OCI-LY1 (cell line): ENCODE data around the gene USP40.

Source experiments
- H2AFZ ChIP-seq: fragments of 200-600 bp; sonication (generic), shearing (Covaris generic); 2 replicates; pipeline ENCODE4 v1.6.0; 2014; ENCODE audit warnings: antibody characterized with exemption, mild to moderate bottlenecking, low read length
- H3F3A ChIP-seq: fragments of 200-600 bp; sonication (generic), shearing (Covaris generic); 2 replicates; pipeline ENCODE4 v1.6.0; 2014; ENCODE audit warnings: mild to moderate bottlenecking, antibody characterized with exemption, low read length, moderate library complexity; ENCODE audit not compliant: insufficient read depth
- H3K27ac ChIP-seq: fragments of 200-600 bp; sonication (generic); 2 replicates; pipeline ENCODE4 v1.5.1; 2014; ENCODE audit warnings: low read length, mixed run types, mild to moderate bottlenecking, low read depth; ENCODE audit not compliant: poor library complexity, severe bottlenecking
- H3K27me3 ChIP-seq: fragments of 200-600 bp; sonication (generic); 2 replicates; pipeline ENCODE4 v1.6.0; 2014; ENCODE audit warnings: antibody characterized with exemption, mild to moderate bottlenecking, low read length, moderate library complexity; ENCODE audit not compliant: insufficient read depth
- H3K36me3 ChIP-seq: fragments of 200-600 bp; sonication (generic); 2 replicates; pipeline ENCODE4 v1.6.1; 2014; ENCODE audit warnings: mild to moderate bottlenecking, antibody characterized with exemption, low read length, moderate library complexity, mixed read lengths; ENCODE audit not compliant: insufficient read depth
- H3K4me1 ChIP-seq: fragments of 200-600 bp; sonication (generic); 2 replicates; pipeline ENCODE4 v1.5.1; 2014; ENCODE audit warnings: mild to moderate bottlenecking, low read length, moderate library complexity; ENCODE audit not compliant: insufficient read depth, severe bottlenecking
- H3K4me2 ChIP-seq: fragments of 200-600 bp; sonication (generic), shearing (Covaris generic); 2 replicates; pipeline ENCODE4 v1.6.1; 2014; ENCODE audit warnings: low read length
- H3K4me3 ChIP-seq: fragments of 200-600 bp; sonication (generic); 2 replicates; pipeline ENCODE4 v1.5.1; 2014; ENCODE audit warnings: low read length, low read depth, mild to moderate bottlenecking, mixed read lengths; ENCODE audit not compliant: poor library complexity, severe bottlenecking
- H3K79me2 ChIP-seq: fragments of 200-600 bp; shearing (Covaris generic); 2 replicates; pipeline ENCODE4 v1.6.1; 2016; ENCODE audit warnings: mixed run types, low read length, mixed read lengths; ENCODE audit not compliant: insufficient read depth
- H3K9ac ChIP-seq: fragments of 200-600 bp; sonication (generic), shearing (Covaris generic); 2 replicates; pipeline ENCODE4 v1.6.1; 2014; ENCODE audit warnings: mild to moderate bottlenecking, low read length, mixed read lengths
- H3K9me2 ChIP-seq: fragments of 200-600 bp; sonication (generic), shearing (Covaris generic); 2 replicates; pipeline ENCODE4 v1.6.1; 2014; ENCODE audit warnings: low read depth, mild to moderate bottlenecking, low read length, mixed read lengths
- H3K9me3 ChIP-seq: fragments of 200-600 bp; shearing (Covaris generic); 2 replicates; pipeline ENCODE4 v1.6.1; 2014; ENCODE audit warnings: low read length, mixed read lengths
- H4K20me1 ChIP-seq: fragments of 200-600 bp; sonication (generic), shearing (Covaris generic); 2 replicates; pipeline ENCODE4 v1.6.0; 2016; ENCODE audit warnings: mild to moderate bottlenecking, low read length; ENCODE audit not compliant: insufficient read depth
- EZH2 ChIP-seq: fragments of 200-600 bp; sonication (generic), shearing (Covaris generic); IDR thresholded peaks from 2 replicates; pipeline ENCODE4 v1.8.0; 2017; ENCODE audit warnings: borderline replicate concordance, mixed run types, mild to moderate bottlenecking, antibody characterized with exemption, low read length, moderate library complexity, mixed read lengths
- TF ChIP-seq, protein P1 (sequence below): fragments of 200-600 bp; sonication (generic), shearing (Covaris generic); IDR thresholded peaks from 2 replicates; pipeline ENCODE4 v1.5.1; 2017; ENCODE audit warnings: mild to moderate bottlenecking, antibody characterized with exemption, low read length, moderate library complexity, mixed read lengths

The USP40 gene

DNA sequence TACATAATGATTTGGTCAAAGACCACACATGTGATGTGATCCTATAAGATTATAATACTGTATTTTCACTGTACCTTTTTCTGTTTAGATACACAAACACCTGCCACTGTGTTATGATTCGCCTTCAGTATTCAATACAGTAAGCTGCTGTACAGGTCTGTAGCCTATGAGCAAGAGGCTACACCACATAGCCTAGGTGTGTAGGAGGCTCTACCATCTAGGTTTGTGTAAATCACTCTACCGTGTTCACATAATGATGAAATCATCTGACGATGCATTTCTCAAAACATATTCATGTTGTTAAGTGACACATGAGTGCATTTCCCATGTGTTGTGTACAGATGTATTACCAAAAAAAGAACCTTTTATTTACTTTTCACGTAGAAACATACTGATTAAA lies 74.5 kb downstream of the USP40 start:
- no peaks in the 10 kb centered on the region for H3K36me3 ChIP-seq
- TF ChIP-seq, protein P1, sequence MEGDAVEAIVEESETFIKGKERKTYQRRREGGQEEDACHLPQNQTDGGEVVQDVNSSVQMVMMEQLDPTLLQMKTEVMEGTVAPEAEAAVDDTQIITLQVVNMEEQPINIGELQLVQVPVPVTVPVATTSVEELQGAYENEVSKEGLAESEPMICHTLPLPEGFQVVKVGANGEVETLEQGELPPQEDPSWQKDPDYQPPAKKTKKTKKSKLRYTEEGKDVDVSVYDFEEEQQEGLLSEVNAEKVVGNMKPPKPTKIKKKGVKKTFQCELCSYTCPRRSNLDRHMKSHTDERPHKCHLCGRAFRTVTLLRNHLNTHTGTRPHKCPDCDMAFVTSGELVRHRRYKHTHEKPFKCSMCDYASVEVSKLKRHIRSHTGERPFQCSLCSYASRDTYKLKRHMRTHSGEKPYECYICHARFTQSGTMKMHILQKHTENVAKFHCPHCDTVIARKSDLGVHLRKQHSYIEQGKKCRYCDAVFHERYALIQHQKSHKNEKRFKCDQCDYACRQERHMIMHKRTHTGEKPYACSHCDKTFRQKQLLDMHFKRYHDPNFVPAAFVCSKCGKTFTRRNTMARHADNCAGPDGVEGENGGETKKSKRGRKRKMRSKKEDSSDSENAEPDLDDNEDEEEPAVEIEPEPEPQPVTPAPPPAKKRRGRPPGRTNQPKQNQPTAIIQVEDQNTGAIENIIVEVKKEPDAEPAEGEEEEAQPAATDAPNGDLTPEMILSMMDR: no peak
- TF ChIP-seq EZH2: no peak
- no peak overlapping the region for H3K27ac ChIP-seq
- H3K9ac ChIP-seq: no peak overlapping the region
- H4K20me1 ChIP-seq: no peaks in the 10 kb centered on the region
- no peak overlapping the region for H2AFZ ChIP-seq
- no peak overlapping the region for H3K4me3 ChIP-seq
- no peaks in the 10 kb centered on the region for H3K4me1 ChIP-seq
- no peak overlapping the region for H3K4me2 ChIP-seq
- H3K9me2 ChIP-seq: no peaks in the 10 kb centered on the region
- H3K27me3 ChIP-seq: no peaks in the 10 kb centered on the region
- H3F3A ChIP-seq: no peaks in the 10 kb centered on the region
- no peaks in the 10 kb centered on the region for H3K9me3 ChIP-seq
- no peaks in the 10 kb centered on the region for H3K79me2 ChIP-seq

DNA sequence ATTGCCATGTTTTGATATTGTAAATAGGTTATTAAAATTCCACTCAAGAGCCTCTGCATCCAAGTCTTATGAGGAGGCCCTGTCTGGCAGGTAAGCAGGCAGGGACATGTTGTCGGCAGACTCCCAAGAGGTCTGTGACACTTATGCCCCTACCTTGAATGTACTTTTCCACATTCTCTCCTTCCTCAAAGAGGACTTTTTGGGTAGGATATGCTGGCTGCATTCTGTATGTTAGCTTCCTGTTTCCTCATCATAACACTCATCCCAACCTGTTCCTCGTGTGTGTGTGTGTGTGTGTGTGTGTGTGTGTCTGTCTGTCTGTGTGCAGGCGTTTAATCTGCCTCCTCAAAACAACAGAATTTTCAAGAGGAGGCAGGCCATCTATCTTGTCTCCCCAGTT lies 75.3 kb downstream of the USP40 start:
- H3K4me3 ChIP-seq: no peak overlapping the region
- no peaks in the 10 kb centered on the region for H3K79me2 ChIP-seq
- H3K9me3 ChIP-seq: no peaks in the 10 kb centered on the region
- no peaks in the 10 kb centered on the region for H3F3A ChIP-seq
- no peak overlapping the region for H3K4me2 ChIP-seq
- no peaks in the 10 kb centered on the region for H3K9me2 ChIP-seq
- H3K9ac ChIP-seq: no peak overlapping the region
- H3K27me3 ChIP-seq: no peaks in the 10 kb centered on the region
- H4K20me1 ChIP-seq: no peaks in the 10 kb centered on the region
- no peaks in the 10 kb centered on the region for H3K36me3 ChIP-seq
- no peak overlapping the region for H3K27ac ChIP-seq
- no peak overlapping the region for H2AFZ ChIP-seq
- no peak for TF ChIP-seq EZH2
- TF ChIP-seq, protein P1: no peak
- H3K4me1 ChIP-seq: no peaks in the 10 kb centered on the region

DNA sequence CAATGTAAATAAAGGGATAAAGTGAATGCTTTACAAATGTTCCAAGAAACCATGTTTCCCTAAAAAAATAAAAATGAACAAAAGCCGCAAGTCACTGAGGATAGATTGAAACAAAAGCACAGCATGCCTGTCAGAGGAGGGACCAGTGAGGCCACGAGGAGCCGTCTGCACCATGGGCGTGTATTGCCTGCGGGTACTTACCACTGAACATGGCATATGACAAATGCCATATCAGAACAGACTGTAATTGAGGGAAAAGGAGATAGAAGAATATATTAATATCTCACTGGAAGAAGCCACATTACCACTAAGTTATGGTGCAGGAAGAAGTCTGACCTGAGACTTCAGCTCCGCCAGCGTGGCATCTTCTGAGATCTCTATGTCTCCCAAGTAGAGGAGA lies 75.8 kb downstream of the USP40 start:
- Histone ChIP-seq H3K4me3 (no peak overlapping the region), H3K27me3 (no peaks in the 10 kb centered on the region), H3K36me3 (no peaks in the 10 kb centered on the region), H3F3A (no peaks in the 10 kb centered on the region), H3K27ac (no peak overlapping the region), H3K9me3 (no peaks in the 10 kb centered on the region), H3K9ac (no peak overlapping the region), H3K4me2 (no peak overlapping the region), H4K20me1 (no peaks in the 10 kb centered on the region), H3K79me2 (no peaks in the 10 kb centered on the region), H3K9me2 (no peaks in the 10 kb centered on the region), H3K4me1 (no peaks in the 10 kb centered on the region), H2AFZ (no peak overlapping the region)
- TF ChIP-seq, protein P1: no peak
- no peak for TF ChIP-seq EZH2
